ENCODE measurements around the gene AIG1. TPM values are rescaled to one million over a fixed set of nuclear protein-coding genes. Genes with fewer than 3 reads are reported as not detected.
"Not testable (repeated sequence)": the region's sequence is repeated elsewhere in the genome, so short reads cannot be mapped to it uniquely, and the experiment has no call there.

The AIG1 gene
- total RNA-seq, 2 donors from 2014 or later = 41.3 to 67.0 TPM

GRCh38 chr6:143241911-143242310 lies 181.2 kb downstream of the AIG1 start:
- no peak for TF ChIP-seq POLR2A (IDR thresholded peaks at IDR 0.05)
- TF ChIP-seq POLR2AphosphoS5 (IDR thresholded peaks at IDR 0.05) = no peak
- no peak for TF ChIP-seq CTCF (IDR thresholded peaks at IDR 0.05)
- no peak overlapping the region for H3K4me3 ChIP-seq
- H3K27ac ChIP-seq = no peak overlapping the region
- H3K27me3 ChIP-seq (replicated peaks; ENCODE audit: insufficient read depth) = no peaks in the 10 kb centered on the region
- H3K9me3 ChIP-seq = no peaks in the 10 kb centered on the region
- no peak for DNase-seq (ENCODE audit: low spot score)
- 84% methylated on average over 5 of the region's 5 CpGs for WGBS
- intact Hi-C loops (cut with DNase I) = no loop called here
- H3K4me1 ChIP-seq (replicated peaks) = no peaks in the 10 kb centered on the region
- no peaks in the 10 kb centered on the region for H3K36me3 ChIP-seq

GRCh38 chr6:143243786-143244185 lies 183.1 kb downstream of the AIG1 start:
- TF ChIP-seq POLR2AphosphoS5 (IDR thresholded peaks at IDR 0.05) (no peak), CTCF (IDR thresholded peaks at IDR 0.05) (no peak), POLR2A (IDR thresholded peaks at IDR 0.05) (no peak)
- intact Hi-C loops (cut with DNase I) = no loop called here
- 96% methylated on average over 1 of the region's 1 CpG for WGBS

GRCh38 chr6:143245656-143246055 lies 185.0 kb downstream of the AIG1 start:
- no peaks in the 10 kb centered on the region for H3K9me3 ChIP-seq
- 87% methylated on average over 6 of the region's 6 CpGs for WGBS
- H3K36me3 ChIP-seq = no peaks in the 10 kb centered on the region
- intact Hi-C loops (cut with DNase I) = no loop called here
- no peaks in the 10 kb centered on the region for H3K27me3 ChIP-seq (replicated peaks; ENCODE audit: insufficient read depth)
- H3K27ac ChIP-seq = no peak overlapping the region
- DNase-seq (ENCODE audit: low spot score) = no peak
- TF ChIP-seq CTCF (IDR thresholded peaks at IDR 0.05) = no peak
- TF ChIP-seq POLR2AphosphoS5 (IDR thresholded peaks at IDR 0.05) = no peak
- no peak for TF ChIP-seq POLR2A (IDR thresholded peaks at IDR 0.05)
- no peaks in the 10 kb centered on the region for H3K4me1 ChIP-seq (replicated peaks)
- H3K4me3 ChIP-seq = no peak overlapping the region

More at GRCh38 chr6:143243786-143244185, 183.1 kb downstream of the AIG1 start:
- Histone ChIP-seq H3K36me3 (no peaks in the 10 kb centered on the region), H3K4me3 (no peak overlapping the region), H3K4me1 (replicated peaks) (no peaks in the 10 kb centered on the region), H3K27ac (no peak overlapping the region), H3K27me3 (replicated peaks; ENCODE audit: insufficient read depth) (no peaks in the 10 kb centered on the region), H3K9me3 (no peaks in the 10 kb centered on the region)
- DNase-seq (ENCODE audit: low spot score) = no peak

- 81% methylated on average over 4 of the region's 4 CpGs for WGBS
- H3K4me1 ChIP-seq (replicated peaks); intact Hi-C loops (cut with DNase I); H3K4me3 ChIP-seq; H3K36me3 ChIP-seq; H3K9me3 ChIP-seq; DNase-seq (ENCODE audit: low spot score); H3K27ac ChIP-seq; H3K27me3 ChIP-seq (replicated peaks; ENCODE audit: insufficient read depth): not testable (repeated sequence)
Measured at GRCh38 chr6:143246166-143246775, 185.6 kb downstream of the AIG1 start.

- no peak overlapping the region for H3K4me3 ChIP-seq
- WGBS = 81% methylated on average over 3 of the region's 3 CpGs
- no peak for DNase-seq (ENCODE audit: low spot score)
- no peaks in the 10 kb centered on the region for H3K4me1 ChIP-seq (replicated peaks)
- H3K9me3 ChIP-seq = no peaks in the 10 kb centered on the region
- no peak for TF ChIP-seq POLR2A (IDR thresholded peaks at IDR 0.05)
- no peak for TF ChIP-seq POLR2AphosphoS5 (IDR thresholded peaks at IDR 0.05)
- TF ChIP-seq CTCF (IDR thresholded peaks at IDR 0.05) = no peak
- no peaks in the 10 kb centered on the region for H3K27me3 ChIP-seq (replicated peaks; ENCODE audit: insufficient read depth)
- no peak overlapping the region for H3K27ac ChIP-seq
- H3K36me3 ChIP-seq = no peaks in the 10 kb centered on the region
- intact Hi-C loops (cut with DNase I) = no loop called here
Measured at GRCh38 chr6:143247586-143247985, 186.9 kb downstream of the AIG1 start.
